NT2/D1 (cell line): ENCODE measurements around the gene C9orf78.

Source experiments
- SUZ12 ChIP-seq: IDR thresholded peaks from 2 replicates; pipeline ENCODE4 v1.6.1; 2011; ENCODE audit not compliant: insufficient read length, insufficient read depth; ENCODE audit errors: extremely low read depth
- YY1 ChIP-seq: IDR thresholded peaks from 2 replicates; pipeline ENCODE4 v1.6.1; 2011; ENCODE audit not compliant: insufficient read length, insufficient read depth
- ZNF274 ChIP-seq: IDR thresholded peaks from 2 replicates; pipeline ENCODE4 v1.6.1; 2011; ENCODE audit warnings: mild to moderate bottlenecking, low read depth, low read length

DNA sequence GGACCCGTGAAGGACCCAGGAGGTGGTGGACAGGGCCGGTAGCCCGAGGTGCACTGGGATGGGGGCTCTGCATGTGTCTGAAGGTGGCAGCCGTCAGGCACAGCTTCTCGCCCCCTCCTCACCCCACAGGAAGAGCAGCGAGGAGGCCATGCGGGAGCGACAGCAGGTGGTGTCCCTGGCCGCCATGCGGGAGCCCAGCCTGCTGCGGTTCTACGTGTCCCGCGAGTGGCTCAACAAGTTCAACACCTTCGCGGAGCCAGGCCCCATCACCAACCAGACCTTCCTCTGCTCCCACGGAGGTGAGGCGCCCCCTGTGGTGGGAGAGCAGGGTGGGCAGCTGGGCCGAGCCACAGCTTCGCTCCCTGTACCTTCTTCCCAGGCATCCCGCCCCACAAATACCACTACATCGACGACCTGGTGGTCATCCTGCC, 40.1 kb upstream of the C9orf78 start:
- TF ChIP-seq YY1 (no peak), SUZ12 (no peak), ZNF274 (no peak)
